Iris pigment epithelial cell (primary cell): Measurements from ENCODE around the gene QPCT.

Experiments used
- DNase-seq: peaks from one replicate; pipeline ENCODE4 v3.0.0-alpha.2; 2011; ENCODE audit warnings: low read depth

The QPCT gene

DNA sequence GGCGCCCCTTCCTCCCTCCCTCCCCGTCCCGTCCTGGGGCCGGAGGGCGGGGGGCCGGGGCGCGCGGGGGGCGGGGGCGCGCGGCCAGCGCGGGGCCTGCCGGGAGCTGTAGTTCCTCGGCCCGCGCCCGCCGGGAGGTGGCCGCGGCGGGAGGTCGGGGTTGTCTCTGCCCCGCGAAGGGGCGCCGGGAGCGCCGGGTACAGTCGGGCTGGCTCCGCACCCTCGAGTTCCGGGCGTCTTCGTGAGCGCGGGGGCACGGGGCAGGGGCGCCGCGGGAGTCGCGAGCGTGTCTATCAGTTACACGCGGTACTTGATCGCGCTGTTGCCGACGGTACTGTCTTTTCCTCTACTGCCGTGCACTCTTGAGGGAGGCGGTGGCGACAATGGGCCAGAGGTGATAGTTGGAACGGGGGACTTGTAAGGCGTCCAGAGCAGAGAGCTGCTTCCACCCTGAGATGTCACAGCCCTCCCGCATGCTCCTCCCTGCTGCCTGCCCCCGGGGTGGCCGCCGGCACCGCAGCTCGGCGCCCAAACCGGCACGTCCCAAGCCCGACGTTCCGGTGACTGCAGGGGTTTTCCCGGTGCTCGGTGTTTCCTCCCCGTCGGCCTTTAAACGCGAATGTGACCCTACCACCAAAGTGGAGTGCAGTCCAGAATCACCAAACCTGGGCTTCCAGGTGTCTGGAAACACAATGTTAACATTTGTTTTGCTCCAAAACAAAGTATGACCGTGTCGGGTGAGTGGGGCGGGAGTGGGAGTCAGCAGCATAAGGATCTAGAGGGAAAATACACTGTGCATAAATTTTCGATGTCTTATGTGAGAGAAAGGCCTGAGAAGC is 19.4 kb upstream of the QPCT start, which contains the start of gene PRKD3:
PRKD3 (minus strand) TSS at position 48 of the 839 bp plus-strand sequence. CDS start 8,309 bp downstream, outside the sequence.
- peak; percentile 45 for DNase-seq

DNA sequence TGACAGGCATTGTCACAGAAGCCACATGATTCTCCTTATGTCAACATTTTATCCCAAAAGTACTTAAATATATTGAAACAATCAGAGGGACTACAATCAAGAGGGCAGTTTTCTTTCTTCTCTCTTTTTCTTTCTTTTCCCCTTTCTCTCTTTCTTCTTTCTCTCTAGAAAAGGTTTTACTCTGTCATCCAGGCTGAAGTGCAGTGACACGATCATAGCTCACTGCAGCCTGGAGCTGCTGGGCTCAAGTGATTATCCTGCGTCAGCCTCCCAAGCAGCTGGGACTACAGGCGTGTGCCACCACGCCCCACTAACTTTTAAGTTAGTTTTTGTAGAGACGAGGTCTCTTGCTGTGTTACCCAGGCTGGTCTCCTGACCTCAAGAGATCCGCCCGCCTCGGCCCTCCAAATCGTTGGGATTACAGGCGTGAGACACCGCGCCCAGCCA is 18.8 kb upstream of the QPCT start:
- no peak for DNase-seq

- peak; percentile 90 for DNase-seq
These were observed 18.1 kb upstream of the QPCT start for GRCh38 chr2:37326285-37326684.

DNA sequence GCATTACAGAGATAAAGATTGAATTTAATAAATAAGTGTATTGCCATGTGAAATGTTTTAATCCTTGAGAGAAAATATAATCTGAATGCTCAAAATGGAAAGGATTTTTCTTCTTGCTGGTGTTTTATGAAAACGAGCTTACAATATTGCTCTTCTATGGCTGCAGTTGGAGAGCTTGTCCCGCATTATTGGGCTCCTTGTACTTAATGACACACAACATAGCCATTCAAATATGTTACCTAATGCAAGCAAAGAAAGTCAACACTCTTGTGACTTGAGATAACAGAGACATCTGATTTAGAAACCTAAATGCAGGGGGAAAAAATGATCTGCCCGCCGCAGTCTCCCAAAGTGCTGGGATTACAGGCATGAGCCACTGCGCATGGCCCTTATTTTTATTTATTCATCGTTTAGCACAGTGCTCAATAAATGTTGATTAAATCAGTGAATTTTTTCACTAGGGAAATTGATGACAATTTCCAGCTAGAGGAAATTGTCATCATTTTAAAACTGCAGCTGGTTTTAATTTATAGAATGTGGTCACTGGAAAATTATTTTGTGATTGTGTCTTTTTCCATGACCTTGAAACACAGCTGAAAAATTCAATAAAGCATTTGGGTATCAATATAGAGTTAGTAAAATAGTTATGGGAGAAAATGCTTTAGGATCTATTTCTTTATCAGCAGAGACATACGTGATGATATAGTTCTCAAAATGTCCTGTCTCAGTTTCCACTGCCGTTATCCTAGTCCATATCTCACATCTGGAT is 17.4 kb upstream of the QPCT start:
- no peak for DNase-seq

DNA sequence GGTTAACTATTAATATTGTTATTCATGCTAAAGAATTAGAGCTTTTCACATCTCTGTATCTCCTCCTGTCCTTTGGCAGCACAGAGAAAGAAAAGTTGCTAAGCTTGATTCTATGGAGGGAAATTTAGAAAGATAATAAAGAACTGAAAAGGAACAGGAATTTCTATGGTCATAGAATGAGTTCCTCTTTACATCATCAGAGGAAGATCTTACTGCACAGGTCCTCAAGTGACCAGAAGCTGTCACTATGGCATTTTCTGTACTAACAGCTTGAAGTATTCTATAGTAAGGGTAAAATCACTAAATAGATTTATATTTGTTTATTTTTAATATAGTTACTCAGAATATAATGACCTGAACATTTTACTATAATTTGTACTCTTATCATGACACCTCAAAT is 13.7 kb upstream of the QPCT start:
- DNase-seq, result no peak

GRCh38 chr2:37332560-37332959 is 11.9 kb upstream of the QPCT start:
- DNase-seq, result no peak

GRCh38 chr2:37333256-37333655 is 11.2 kb upstream of the QPCT start:
- no peak for DNase-seq

- no peak for DNase-seq
These were observed 8.8 kb upstream of the QPCT start for GRCh38 chr2:37335604-37336003.

DNA sequence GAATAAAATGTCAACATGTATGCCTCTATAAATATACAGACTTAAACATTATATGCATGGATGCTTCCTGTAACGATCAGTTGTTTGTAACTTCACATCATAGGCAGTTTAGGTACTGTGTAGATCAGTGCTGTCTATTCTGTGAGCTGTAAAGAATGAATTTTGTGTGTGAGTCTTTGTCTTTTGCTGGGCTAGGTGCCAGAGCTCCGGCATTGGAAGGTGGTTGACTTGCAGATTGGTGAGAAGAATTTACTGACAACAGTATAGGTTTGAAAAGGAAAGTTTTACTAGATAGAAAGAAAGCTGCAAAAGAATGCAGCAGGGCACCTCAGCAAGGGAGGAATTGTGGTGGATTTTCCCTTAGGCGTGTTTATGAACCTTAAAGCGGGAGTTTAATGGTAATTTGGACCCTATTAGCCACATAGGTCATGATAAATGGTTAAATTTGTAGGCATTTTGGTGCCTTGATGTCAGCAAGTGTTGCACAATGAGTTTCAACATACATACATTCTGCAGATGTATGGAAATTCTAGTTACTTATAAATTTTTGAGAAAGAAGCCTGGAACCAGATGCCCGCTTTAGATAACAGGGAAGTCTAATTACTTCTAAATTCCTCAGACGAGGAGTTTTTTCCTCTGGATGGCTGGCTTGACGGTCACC is 6.7 kb upstream of the QPCT start:
- no peak for DNase-seq

DNA sequence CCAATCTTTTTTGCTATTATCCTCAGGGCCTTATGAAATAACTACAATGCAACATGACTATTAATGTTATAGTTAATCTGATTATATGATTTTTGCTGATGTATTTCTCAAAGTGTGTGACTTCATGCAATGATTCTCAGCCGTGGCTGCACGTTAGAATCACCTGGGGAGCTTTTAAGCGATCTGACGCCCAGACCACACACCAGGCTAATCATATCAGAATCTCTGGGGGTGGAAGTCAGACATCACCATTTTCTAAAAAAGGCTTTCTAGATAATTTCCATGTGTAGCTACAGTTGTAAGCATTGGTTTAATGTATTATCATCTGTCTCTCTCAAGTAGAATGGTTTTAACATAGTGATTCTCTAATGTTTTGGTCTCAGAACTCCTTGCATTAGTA is 5.5 kb upstream of the QPCT start:
- no peak for DNase-seq

DNA sequence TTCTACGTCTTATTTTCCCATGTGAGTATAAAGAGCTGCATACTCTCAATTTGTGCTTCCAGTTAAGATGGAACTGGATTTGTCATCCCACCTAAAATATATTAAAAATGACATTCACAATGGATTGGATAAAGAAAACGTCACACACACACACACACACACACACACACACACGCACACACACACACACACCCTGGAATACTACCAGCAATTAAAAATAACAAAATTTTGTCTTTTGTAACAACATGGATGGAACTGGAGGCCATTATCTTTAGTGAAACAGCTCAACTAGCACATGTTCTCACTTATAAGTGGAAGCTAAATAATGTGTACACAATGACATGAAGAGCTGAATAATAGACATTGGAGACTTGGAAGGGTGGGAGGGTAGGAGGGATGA is 3.8 kb upstream of the QPCT start:
- no peak for DNase-seq

- no peak for DNase-seq
These were observed 1.7 kb upstream of the QPCT start for GRCh38 chr2:37342591-37343220.

DNA sequence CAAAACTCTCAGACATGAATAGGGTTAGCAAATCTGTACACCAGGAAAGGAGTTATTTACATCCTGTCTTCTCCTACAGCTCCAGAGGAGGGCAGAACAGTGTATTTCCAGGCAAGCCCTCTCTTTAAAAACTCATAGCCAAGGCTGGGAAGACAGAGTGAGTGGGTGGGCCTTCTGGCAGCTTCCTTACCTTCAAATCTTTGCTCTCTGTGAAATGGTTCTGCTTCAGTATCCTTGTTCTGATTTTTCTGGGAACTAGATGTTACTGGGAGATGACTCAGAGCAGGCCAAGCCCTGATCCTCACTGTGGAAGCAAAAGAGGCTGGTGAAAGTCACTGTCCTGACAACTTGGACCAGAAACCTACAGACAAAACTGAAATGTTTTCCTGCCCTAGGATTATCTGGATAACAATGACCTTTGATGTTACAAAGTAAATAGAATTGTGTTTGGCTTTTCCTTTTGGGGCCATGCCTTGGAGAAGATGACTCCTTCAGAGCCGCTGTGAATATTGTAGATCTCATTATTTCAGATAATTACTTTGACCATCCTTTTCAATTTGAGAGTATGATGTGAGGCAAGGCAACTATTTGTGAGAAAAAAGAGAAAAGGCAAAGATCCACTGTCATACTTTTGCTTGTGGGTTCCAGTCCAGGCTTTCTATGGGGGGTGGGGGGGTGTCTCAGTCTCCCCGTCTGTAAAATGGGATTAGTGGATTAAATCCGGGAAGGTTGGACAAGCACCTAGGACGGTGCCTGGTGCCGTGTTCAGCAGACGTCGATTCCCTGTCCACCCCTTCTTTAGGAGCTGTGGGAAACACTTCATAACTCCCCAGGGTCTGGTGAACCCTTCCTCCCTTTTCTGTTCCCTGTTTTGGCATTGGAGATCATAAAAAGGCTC is 644 bp upstream of the QPCT start:
- DNase-seq, result peak; percentile 58

DNA sequence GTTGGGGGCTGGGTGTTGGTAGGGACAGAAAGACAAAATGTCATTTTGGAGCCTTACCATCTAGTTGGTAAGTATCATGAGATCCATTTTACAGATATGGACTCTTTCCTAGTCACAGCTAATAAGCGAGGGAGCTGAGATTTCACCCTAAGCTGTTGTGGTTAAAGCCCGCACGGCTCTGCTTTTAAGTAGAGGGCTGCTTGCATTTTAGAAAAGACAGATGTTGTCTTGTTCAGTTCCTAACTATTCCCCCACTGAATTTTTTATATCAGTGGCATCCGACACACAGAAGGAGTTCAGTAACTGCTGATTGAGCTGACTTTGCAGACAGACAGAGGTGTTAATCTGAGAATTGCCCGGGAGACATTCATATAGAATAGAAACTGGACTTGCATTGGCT is 3.7 kb downstream of the QPCT start:
- no peak for DNase-seq

- no peak for DNase-seq
These were observed 4.9 kb downstream of the QPCT start for GRCh38 chr2:37349231-37349860.

GRCh38 chr2:37350034-37350433 is 5.6 kb downstream of the QPCT start:
- no peak for DNase-seq

DNA sequence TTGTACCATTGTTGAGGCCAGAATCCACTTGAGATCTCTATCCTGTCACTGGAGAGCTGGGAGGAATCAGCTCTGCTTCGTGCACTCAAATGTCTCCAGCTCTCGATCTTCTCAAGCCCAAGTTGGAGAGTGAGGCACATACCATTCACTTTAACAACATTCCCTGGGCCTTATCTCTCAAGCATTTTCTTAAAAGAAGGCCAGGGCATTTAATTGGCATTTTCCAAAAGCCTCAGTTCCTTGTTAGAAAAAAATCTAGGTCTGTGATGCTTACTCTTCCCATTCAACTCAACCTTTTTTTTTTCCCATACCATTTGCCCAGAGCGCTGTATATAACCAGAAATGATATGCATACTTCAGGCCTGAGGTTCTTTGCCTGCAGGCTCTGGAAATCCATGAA is 10.1 kb downstream of the QPCT start:
- no peak for DNase-seq

GRCh38 chr2:37355735-37356134 is 11.3 kb downstream of the QPCT start:
- no peak for DNase-seq

GRCh38 chr2:37356299-37356698 is 11.9 kb downstream of the QPCT start:
- DNase-seq, result no peak

DNA sequence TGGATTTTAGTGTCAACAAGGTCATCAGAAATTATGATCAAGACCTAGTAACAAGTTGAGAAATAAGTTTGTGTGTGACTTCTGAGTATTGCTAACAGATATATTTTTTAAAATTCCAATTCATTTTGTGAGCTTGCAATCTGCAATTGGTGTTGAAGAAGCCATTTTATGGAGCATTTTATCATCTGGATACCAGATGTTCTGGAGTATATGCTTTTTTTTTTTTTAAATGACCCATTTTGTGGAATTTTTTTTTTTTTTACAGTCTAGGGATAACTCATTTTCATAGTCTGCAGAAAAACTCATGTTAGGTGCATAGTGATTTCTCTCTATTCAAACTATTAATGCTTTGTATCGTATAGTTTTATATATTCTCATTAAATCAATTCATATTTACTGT is 12.6 kb downstream of the QPCT start:
- no peak for DNase-seq

DNA sequence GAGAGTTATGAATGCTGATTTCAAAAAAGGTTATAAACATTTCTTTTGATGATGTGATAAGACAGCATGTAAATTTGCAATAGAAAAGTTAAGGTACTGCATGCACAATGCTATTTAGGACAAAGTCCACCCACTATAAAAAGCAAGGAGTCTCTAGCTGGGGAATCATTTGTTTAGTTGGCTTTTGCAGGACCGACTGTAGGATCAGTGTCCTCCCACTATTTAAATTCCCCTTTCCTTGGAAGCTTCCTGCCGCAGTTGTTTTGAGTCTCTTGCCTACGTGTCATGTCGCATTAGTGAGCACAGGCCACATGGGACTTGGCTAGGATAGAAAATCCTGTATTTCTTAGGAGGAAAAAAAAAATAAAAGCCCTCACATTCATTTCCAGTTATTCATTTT is 13.1 kb downstream of the QPCT start:
- no peak for DNase-seq
